ENCODE measurements around the gene OMA1.
"Not testable (repeated sequence)": the region's sequence is repeated elsewhere in the genome, so short reads cannot be mapped to it uniquely, and the experiment has no call there.

OMA1 gene

GRCh38 chr1:58561633-58562032 is 15.1 kb upstream of the OMA1 start:
- Histone ChIP-seq H3K9me2 (replicated peaks; ENCODE audit: control insufficient read depth, low read length) (no peaks in the 10 kb centered on the region), H3F3A (ENCODE audit: control insufficient read depth, insufficient read depth) (no peaks in the 10 kb centered on the region), H3K27ac (ENCODE audit: low read depth, low read length) (no peak overlapping the region), H3K9me3 (ENCODE audit: control insufficient read depth, insufficient read depth, low read length) (no peaks in the 10 kb centered on the region), H3K36me3 (ENCODE audit: control insufficient read depth, low read length) (no peaks in the 10 kb centered on the region), H3K79me2 (ENCODE audit: control insufficient read depth, low read length) (no peaks in the 10 kb centered on the region), H3K4me3 (ENCODE audit: low read length) (no peak overlapping the region), H4K20me1 (ENCODE audit: control insufficient read depth, insufficient read depth, low read depth, low read length) (no peaks in the 10 kb centered on the region), H3K4me2 (ENCODE audit: low read length) (no peak overlapping the region), H3K4me1 (ENCODE audit: control insufficient read depth, low read length) (no peaks in the 10 kb centered on the region), H3K27me3 (ENCODE audit: control insufficient read depth, low read length) (peaks cover 7% of the 10 kb centered on the region)
- TF ChIP-seq CTCF (IDR thresholded peaks at IDR 0.05; ENCODE audit: low read depth, low read length, poor library complexity, severe bottlenecking) (no peak), EZH2phosphoT487 (IDR thresholded peaks at IDR 0.05; ENCODE audit: borderline replicate concordance, low read length) (no peak)

GRCh38 chr1:58555393-58555792 is 8.9 kb upstream of the OMA1 start:
- H4K20me1 ChIP-seq (ENCODE audit: control insufficient read depth, insufficient read depth, low read depth, low read length): no peaks in the 10 kb centered on the region
- no peaks in the 10 kb centered on the region for H3K9me3 ChIP-seq (ENCODE audit: control insufficient read depth, insufficient read depth, low read length)
- no peaks in the 10 kb centered on the region for H3K79me2 ChIP-seq (ENCODE audit: control insufficient read depth, low read length)
- H3K27me3 ChIP-seq (ENCODE audit: control insufficient read depth, low read length): peaks cover 12% of the 10 kb centered on the region
- no peaks in the 10 kb centered on the region for H3F3A ChIP-seq (ENCODE audit: control insufficient read depth, insufficient read depth)
- no peaks in the 10 kb centered on the region for H3K36me3 ChIP-seq (ENCODE audit: control insufficient read depth, low read length)
- no peak for TF ChIP-seq EZH2phosphoT487 (IDR thresholded peaks at IDR 0.05; ENCODE audit: borderline replicate concordance, low read length)
- no peak for TF ChIP-seq CTCF (IDR thresholded peaks at IDR 0.05; ENCODE audit: low read depth, low read length, poor library complexity, severe bottlenecking)
- no peaks in the 10 kb centered on the region for H3K4me1 ChIP-seq (ENCODE audit: control insufficient read depth, low read length)
- no peak overlapping the region for H3K27ac ChIP-seq (ENCODE audit: low read depth, low read length)
- H3K4me3 ChIP-seq (ENCODE audit: low read length): no peak overlapping the region
- H3K9me2 ChIP-seq (replicated peaks; ENCODE audit: control insufficient read depth, low read length): no peaks in the 10 kb centered on the region
- H3K4me2 ChIP-seq (ENCODE audit: low read length): no peak overlapping the region

GRCh38 chr1:58551186-58552140 is 4.9 kb upstream of the OMA1 start:
- Histone ChIP-seq H3K9me3 (ENCODE audit: control insufficient read depth, insufficient read depth, low read length) (no peaks in the 10 kb centered on the region), H3K27ac (ENCODE audit: low read depth, low read length) (no peak overlapping the region), H3K9me2 (replicated peaks; ENCODE audit: control insufficient read depth, low read length) (no peaks in the 10 kb centered on the region), H3K4me1 (ENCODE audit: control insufficient read depth, low read length) (peaks cover 7% of the 10 kb centered on the region), H3K36me3 (ENCODE audit: control insufficient read depth, low read length) (no peaks in the 10 kb centered on the region), H3F3A (ENCODE audit: control insufficient read depth, insufficient read depth) (no peaks in the 10 kb centered on the region), H3K4me2 (ENCODE audit: low read length) (no peak overlapping the region), H4K20me1 (ENCODE audit: control insufficient read depth, insufficient read depth, low read depth, low read length) (no peaks in the 10 kb centered on the region), H3K4me3 (ENCODE audit: low read length) (no peak overlapping the region), H3K27me3 (ENCODE audit: control insufficient read depth, low read length) (0 out of 2 replicates have a peak, but pooled peaks cover 5% of the 10 kb centered on the region), H3K79me2 (ENCODE audit: control insufficient read depth, low read length) (no peaks in the 10 kb centered on the region)
- no peak for TF ChIP-seq EZH2phosphoT487 (IDR thresholded peaks at IDR 0.05; ENCODE audit: borderline replicate concordance, low read length)

- H3K27me3 ChIP-seq (ENCODE audit: control insufficient read depth, low read length); H3F3A ChIP-seq (ENCODE audit: control insufficient read depth, insufficient read depth); H3K9me3 ChIP-seq (ENCODE audit: control insufficient read depth, insufficient read depth, low read length); H3K9me2 ChIP-seq (replicated peaks; ENCODE audit: control insufficient read depth, low read length); H4K20me1 ChIP-seq (ENCODE audit: control insufficient read depth, insufficient read depth, low read depth, low read length); H3K4me2 ChIP-seq (ENCODE audit: low read length); H3K27ac ChIP-seq (ENCODE audit: low read depth, low read length); H3K4me3 ChIP-seq (ENCODE audit: low read length): not testable (repeated sequence)
- Histone ChIP-seq H3K4me1 (ENCODE audit: control insufficient read depth, low read length) (peaks cover 21% of the 10 kb centered on the region), H3K36me3 (ENCODE audit: control insufficient read depth, low read length) (peaks cover 11% of the 10 kb centered on the region), H3K79me2 (ENCODE audit: control insufficient read depth, low read length) (peaks cover 20% of the 10 kb centered on the region)
Measured at GRCh38 chr1:58549291-58549690, 2.8 kb upstream of the OMA1 start.
